Endodermal cell (in vitro differentiated cells): ENCODE results near the gene ABL1. TPM values are rescaled to one million over a fixed set of nuclear protein-coding genes. Genes with fewer than 3 reads are reported as not detected.

ENCODE experiments used
- DNase-seq: peaks from one replicate; pipeline ENCODE4 v3.0.0-alpha.2; 2017
- H3K27ac ChIP-seq: 2 replicates; pipeline ENCODE4 v1.5.1; 2013; ENCODE audit warnings: mild to moderate bottlenecking, low read depth, low read length, moderate library complexity
- H3K27me3 ChIP-seq: 2 replicates; pipeline ENCODE4 v1.6.1; 2013; ENCODE audit warnings: mild to moderate bottlenecking, low read length, moderate library complexity; ENCODE audit not compliant: insufficient read depth, control insufficient read depth, poor library complexity, severe bottlenecking
- H3K36me3 ChIP-seq: 2 replicates; pipeline ENCODE4 v1.7.0; 2013; ENCODE audit warnings: mild to moderate bottlenecking, low read length, moderate library complexity; ENCODE audit not compliant: control insufficient read depth, insufficient read depth
- H3K4me1 ChIP-seq: one replicate; pipeline ENCODE4 v1.7.0; 2013; ENCODE audit warnings: low read length; ENCODE audit not compliant: control insufficient read depth, insufficient read depth
- H3K4me3 ChIP-seq: 2 replicates; pipeline ENCODE4 v1.5.1; 2013; ENCODE audit warnings: mild to moderate bottlenecking, low read length, moderate library complexity
- H3K9ac ChIP-seq: 2 replicates; pipeline ENCODE4 v1.6.1; 2013; ENCODE audit warnings: mild to moderate bottlenecking, low read length, moderate library complexity; ENCODE audit not compliant: poor library complexity, severe bottlenecking; ENCODE audit errors: extremely low read depth
- H3K9me3 ChIP-seq: 2 replicates; pipeline ENCODE4 v1.6.1; 2013; ENCODE audit warnings: mild to moderate bottlenecking, low read length, moderate library complexity; ENCODE audit not compliant: control insufficient read depth
- H3K27ac Mint-ChIP-seq: 2 replicates; pipeline ENCODE4 v1.8.0; 2020; ENCODE audit warnings: mixed read lengths
- H3K27me3 Mint-ChIP-seq: 2 replicates; pipeline ENCODE4 v1.8.0; 2021; ENCODE audit warnings: mild to moderate bottlenecking, mixed read lengths; ENCODE audit not compliant: insufficient read depth
- H3K36me3 Mint-ChIP-seq: 2 replicates; pipeline ENCODE4 v1.8.0; 2020; ENCODE audit warnings: low read depth, mixed read lengths
- H3K4me1 Mint-ChIP-seq: 2 replicates; pipeline ENCODE4 v1.8.0; 2020; ENCODE audit warnings: mixed read lengths
- H3K4me3 Mint-ChIP-seq: 2 replicates; pipeline ENCODE4 v1.8.0; 2020; ENCODE audit warnings: mild to moderate bottlenecking, moderate library complexity, mixed read lengths
- H3K9me3 Mint-ChIP-seq: 2 replicates; pipeline ENCODE4 v1.8.0; 2020; ENCODE audit warnings: mild to moderate bottlenecking, mixed read lengths
- CTCF ChIP-seq: fragments of 200-600 bp; sonication (generic); conservative IDR thresholded peaks from 2 replicates; pipeline ENCODE4 v1.5.0; 2021; ENCODE audit warnings: antibody characterized with exemption, mild to moderate bottlenecking
- WGBS, 2 experiments: methylation state at CpG; one replicate each; pipeline versions ENCODE4 v1.1.5 to v1.1.7; 2013; ENCODE audit warnings: missing lambda C conversion rate in 2 of 2, mixed read lengths in 1 of 2; ENCODE audit not compliant: insufficient coverage in 1 of 2, insufficient read length in 1 of 2; 5-methylcytosine and 5-hydroxymethylcytosine counted together
- total RNA-seq, 2 donors: library from RNA; stranded (reverse); fragmentation: NEBNext Ultra II Directional in 1 of 2; extraction: Animal tissue kit (Norgen Biotek cat#: 25700) in 1 of 2; gene quantifications; 2 replicates in 1 of 2; 3 replicates in 1 of 2; pipeline ENCODE4 v1.2.1, GENCODE V29; 2021

ABL1 gene
- total RNA-seq, 2 donors from 2014 or later = 78.8 to 94.1 TPM

GRCh38 chr9:130806327-130806716, 28.7 kb upstream of the ABL1 start:
- no peaks in the 10 kb centered on the region for H3K36me3 ChIP-seq
- no peak overlapping the region for H3K4me3 ChIP-seq
- H3K9me3 Mint-ChIP-seq = peaks cover 11% of the 10 kb centered on the region
- DNase-seq = no peak
- H3K36me3 Mint-ChIP-seq = peaks cover 1% of the 10 kb centered on the region
- no peak overlapping the region for H3K4me3 Mint-ChIP-seq
- peaks cover 9% of the 10 kb centered on the region for H3K4me1 Mint-ChIP-seq
- H3K9me3 ChIP-seq = peaks cover 19% of the 10 kb centered on the region
- no peaks in the 10 kb centered on the region for H3K27me3 Mint-ChIP-seq
- H3K27ac Mint-ChIP-seq = no peak overlapping the region
- no peak overlapping the region for H3K27ac ChIP-seq
- no peaks in the 10 kb centered on the region for H3K4me1 ChIP-seq
- no peak for TF ChIP-seq CTCF
- 73% methylated on average over 1 of the region's 1 CpG; no CpG with 5 or more reads in 1 of the 2 experiments for WGBS, 2 experiments
- no peak overlapping the region for H3K9ac ChIP-seq
- H3K27me3 ChIP-seq = no peaks in the 10 kb centered on the region

- no peaks in the 10 kb centered on the region for H3K4me1 ChIP-seq
- Mint-ChIP-seq H3K4me3 (no peak overlapping the region), H3K27ac (no peak overlapping the region), H3K36me3 (peaks cover 1% of the 10 kb centered on the region), H3K4me1 (peaks cover 7% of the 10 kb centered on the region), H3K9me3 (peaks cover 11% of the 10 kb centered on the region), H3K27me3 (no peaks in the 10 kb centered on the region)
- peaks cover 19% of the 10 kb centered on the region for H3K9me3 ChIP-seq
- no peak overlapping the region for H3K9ac ChIP-seq
- TF ChIP-seq CTCF = no peak
- H3K27ac ChIP-seq = no peak overlapping the region
- H3K27me3 ChIP-seq = no peaks in the 10 kb centered on the region
- no peak for DNase-seq
- no peak overlapping the region for H3K4me3 ChIP-seq
- H3K36me3 ChIP-seq = no peaks in the 10 kb centered on the region
Observed at GRCh38 chr9:130810609-130811136, 24.4 kb upstream of the ABL1 start.

GRCh38 chr9:130815242-130815808, 19.7 kb upstream of the ABL1 start:
- Histone ChIP-seq H3K4me3 (no peak overlapping the region), H3K9ac (no peak overlapping the region), H3K27me3 (no peaks in the 10 kb centered on the region), H3K4me1 (no peaks in the 10 kb centered on the region), H3K9me3 (peaks cover 11% of the 10 kb centered on the region), H3K36me3 (no peaks in the 10 kb centered on the region), H3K27ac (no peak overlapping the region)
- no peak for DNase-seq
- H3K4me3 Mint-ChIP-seq = no peak overlapping the region
- H3K9me3 Mint-ChIP-seq = peaks cover 6% of the 10 kb centered on the region
- H3K36me3 Mint-ChIP-seq = peaks cover 1% of the 10 kb centered on the region
- no peaks in the 10 kb centered on the region for H3K27me3 Mint-ChIP-seq
- no peaks in the 10 kb centered on the region for H3K4me1 Mint-ChIP-seq
- TF ChIP-seq CTCF = no peak
- H3K27ac Mint-ChIP-seq = no peak overlapping the region
- 95 to 98% methylated on average over 3 to 9 of the region's 9 CpGs for WGBS, 2 experiments
